Body of pancreas (tissue), 4 donors: Measurements from ENCODE around the gene USP31.

Experiments used
- CTCF ChIP-seq, 7 experiments: fragments of 450-650 bp in 4 of 7; fragments of 200-600 bp in 3 of 7; sonication (generic) in 3 of 7; IDR thresholded peaks; one replicate each; pipeline ENCODE4 v1.5.1; 2016 to 2019; ENCODE audit warnings: antibody characterized with exemption in 7 of 7
- POLR2A ChIP-seq, 3 donors: fragments of 450-650 bp; IDR thresholded peaks; one replicate each; pipeline ENCODE4 v1.6.1; 2016; ENCODE audit warnings: antibody characterized with exemption in 3 of 3, mild to moderate bottlenecking in 2 of 3

- TF ChIP-seq CTCF (IDR thresholded peaks at IDR 0.05) (no peak), POLR2A (IDR thresholded peaks at IDR 0.05) (no peak)
Observed at GRCh38 chr16:23164736-23165135, 15.5 kb upstream of the USP31 start.
